ENCODE data around the gene SLC37A1.

The SLC37A1 gene

GRCh38 chr21:42542596-42542995 is 28.9 kb downstream of the SLC37A1 start:
- no peak for DNase-seq
- TF ChIP-seq POLR2A (IDR thresholded peaks at IDR 0.05; ENCODE audit: low read length), result no peak
- no peak for TF ChIP-seq GATA1 (IDR thresholded peaks at IDR 0.05; ENCODE audit: low read depth, low read length)

DNA sequence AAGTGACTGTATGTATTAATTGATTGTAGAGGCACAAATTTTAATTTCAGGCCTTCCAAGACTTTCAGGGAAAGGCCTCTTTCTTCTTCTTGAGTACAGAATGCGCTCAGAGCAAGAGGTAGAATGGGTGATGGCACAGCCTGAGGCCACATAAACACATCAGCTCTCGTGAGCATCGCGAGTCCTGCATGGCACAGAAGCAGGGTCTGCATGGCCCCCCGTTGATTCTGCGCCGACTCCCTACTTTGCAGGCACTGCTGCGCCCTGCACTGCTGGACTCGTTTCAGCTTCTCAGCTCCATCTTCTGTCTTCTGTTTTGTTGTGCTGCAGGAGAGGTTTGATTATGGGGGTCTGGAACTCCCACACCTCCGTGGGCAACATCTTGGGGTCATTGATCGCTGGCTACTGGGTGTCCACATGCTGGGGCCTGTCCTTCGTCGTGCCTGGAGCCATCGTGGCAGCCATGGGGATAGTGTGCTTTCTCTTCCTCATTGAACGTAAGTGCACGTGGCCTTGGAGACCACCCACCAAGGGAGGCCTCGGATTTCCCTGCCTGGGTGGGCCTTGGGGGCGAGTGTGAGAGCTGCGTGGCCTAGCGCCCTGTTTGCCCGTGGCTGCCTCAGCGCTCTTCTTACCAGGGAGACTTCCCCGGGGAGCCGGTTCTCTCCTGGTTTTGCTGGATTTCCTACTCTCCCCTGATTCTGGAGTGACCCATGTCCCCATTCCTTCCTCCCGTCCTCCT is 29.6 kb downstream of the SLC37A1 start:
- TF ChIP-seq POLR2A (IDR thresholded peaks at IDR 0.05; ENCODE audit: low read length) (no peak), GATA1 (IDR thresholded peaks at IDR 0.05; ENCODE audit: low read depth, low read length) (no peak)
- no peak for DNase-seq

DNA sequence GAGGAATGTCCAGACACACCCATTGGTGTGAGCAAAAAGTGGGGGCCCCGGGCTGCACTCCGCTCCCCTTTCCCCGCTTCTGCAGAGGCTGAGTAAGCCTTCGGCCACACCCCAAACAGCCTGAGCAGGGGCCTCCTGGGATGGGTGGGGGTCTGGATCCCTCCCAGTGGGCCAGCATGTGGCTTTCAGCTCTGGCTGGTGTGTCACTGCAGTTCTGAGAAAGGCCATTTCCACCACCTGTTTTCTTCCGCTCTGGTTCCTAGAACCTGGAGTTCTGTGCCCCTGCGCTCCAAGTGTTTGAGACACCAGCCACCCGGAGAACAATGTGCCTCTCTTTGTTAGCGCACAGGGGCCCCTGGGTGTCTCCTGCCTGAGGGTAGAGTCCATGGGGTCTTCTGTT is 30.9 kb downstream of the SLC37A1 start:
- DNase-seq, result peak; percentile 24 to 31
- TF ChIP-seq POLR2A (IDR thresholded peaks at IDR 0.05; ENCODE audit: low read length) (no peak), GATA1 (IDR thresholded peaks at IDR 0.05; ENCODE audit: low read depth, low read length) (no peak)

GRCh38 chr21:42545317-42545716 is 31.7 kb downstream of the SLC37A1 start:
- TF ChIP-seq GATA1 (IDR thresholded peaks at IDR 0.05; ENCODE audit: low read depth, low read length) (no peak), POLR2A (IDR thresholded peaks at IDR 0.05; ENCODE audit: low read length) (no peak)

DNA sequence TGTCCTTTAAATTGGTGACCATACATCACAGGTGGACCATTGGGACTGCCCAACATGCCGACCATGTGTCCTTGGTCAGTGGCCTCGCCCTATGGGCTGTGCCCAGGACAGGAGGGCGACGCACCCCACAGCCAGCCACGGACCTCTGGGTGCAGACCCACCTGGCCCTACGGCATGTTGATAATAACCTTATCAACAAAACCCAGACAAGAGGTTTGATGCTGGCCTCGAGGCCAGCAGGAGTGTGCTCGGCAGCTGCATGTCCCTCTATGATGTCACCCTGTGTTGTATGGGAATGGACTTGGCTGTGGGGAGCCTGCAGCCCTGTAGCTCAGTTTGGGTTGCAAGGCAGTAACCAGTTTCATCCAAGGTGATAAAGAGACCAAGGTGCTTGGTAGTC is 32.1 kb downstream of the SLC37A1 start:
- TF ChIP-seq GATA1 (IDR thresholded peaks at IDR 0.05; ENCODE audit: low read depth, low read length), result no peak
- no peak for TF ChIP-seq POLR2A (IDR thresholded peaks at IDR 0.05; ENCODE audit: low read length)
- peak; percentile 66 to 88 for DNase-seq

More at GRCh38 chr21:42545317-42545716, 31.7 kb downstream of the SLC37A1 start:
- peak in 1 of 2 experiments; percentile 31 for DNase-seq

GRCh38 chr21:42546433-42546832 is 32.8 kb downstream of the SLC37A1 start:
- no peak for DNase-seq
- TF ChIP-seq POLR2A (IDR thresholded peaks at IDR 0.05; ENCODE audit: low read length), result no peak
- no peak for TF ChIP-seq GATA1 (IDR thresholded peaks at IDR 0.05; ENCODE audit: low read depth, low read length)

GRCh38 chr21:42547001-42547905 is 33.6 kb downstream of the SLC37A1 start:
- DNase-seq, result peak; percentile 83 to 95
- peak; percentile 14 for TF ChIP-seq GATA1 (IDR thresholded peaks at IDR 0.05; ENCODE audit: low read depth, low read length)
- TF ChIP-seq POLR2A (IDR thresholded peaks at IDR 0.05; ENCODE audit: low read length), result peak; percentile 89

- TF ChIP-seq POLR2A (IDR thresholded peaks at IDR 0.05; ENCODE audit: low read length) (no peak), GATA1 (IDR thresholded peaks at IDR 0.05; ENCODE audit: low read depth, low read length) (no peak)
- DNase-seq, result no peak
Observed at GRCh38 chr21:42547906-42548365, 34.3 kb downstream of the SLC37A1 start.

GRCh38 chr21:42548687-42549406 is 35.2 kb downstream of the SLC37A1 start:
- no peak for TF ChIP-seq POLR2A (IDR thresholded peaks at IDR 0.05; ENCODE audit: low read length)
- TF ChIP-seq GATA1 (IDR thresholded peaks at IDR 0.05; ENCODE audit: low read depth, low read length), result no peak
- DNase-seq, result no peak

- no peak for TF ChIP-seq POLR2A (IDR thresholded peaks at IDR 0.05; ENCODE audit: low read length)
- DNase-seq, result no peak
Observed at GRCh38 chr21:42550817-42551216, 37.2 kb downstream of the SLC37A1 start.

DNA sequence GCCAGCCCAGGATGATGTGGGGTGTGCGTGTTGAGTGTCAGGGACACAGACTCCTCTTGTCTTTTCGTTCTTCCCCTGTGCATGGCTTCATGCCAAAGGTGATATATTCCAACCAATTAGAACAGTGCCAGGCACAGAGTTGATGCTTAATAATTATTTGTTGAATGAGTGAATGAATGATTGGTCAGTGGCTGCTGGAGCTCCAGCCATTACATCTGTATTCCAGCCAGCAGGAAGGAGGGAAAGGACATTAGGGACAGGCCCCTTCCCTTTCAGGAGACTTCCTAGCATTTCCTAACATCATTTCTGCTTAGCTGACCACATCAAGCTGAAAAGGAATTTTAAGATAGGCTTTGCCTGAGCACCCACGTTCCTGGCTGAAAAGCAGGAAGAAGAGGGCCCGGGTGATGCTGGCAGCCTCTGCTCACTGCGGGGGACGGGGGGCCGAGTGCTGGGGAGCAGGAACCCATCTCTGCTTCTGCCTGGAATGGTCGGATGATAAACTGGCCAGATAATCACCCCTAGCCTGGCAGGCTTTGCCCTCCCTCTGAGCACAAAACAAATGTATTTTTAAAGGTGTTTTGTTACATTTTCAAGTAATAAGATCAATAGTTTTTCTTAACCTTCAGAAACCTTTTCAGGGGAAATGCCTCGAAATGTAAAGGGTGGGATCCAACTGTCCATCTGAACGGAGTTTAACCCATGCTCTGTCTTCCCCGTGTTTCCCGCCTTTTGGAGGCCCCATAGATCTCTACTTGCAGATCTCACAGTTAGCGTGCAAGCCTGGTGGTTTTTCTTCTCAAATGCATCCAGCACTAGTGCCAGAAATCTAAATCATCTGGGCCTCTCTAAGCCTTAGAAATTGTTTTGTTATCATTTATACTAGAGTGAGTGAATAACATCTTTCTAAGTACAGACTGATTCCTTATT is 39.0 kb downstream of the SLC37A1 start:
- no peak for DNase-seq
- TF ChIP-seq GATA1 (IDR thresholded peaks at IDR 0.05; ENCODE audit: low read depth, low read length) (no peak), POLR2A (IDR thresholded peaks at IDR 0.05; ENCODE audit: low read length) (no peak)

GRCh38 chr21:42553435-42553834 is 39.8 kb downstream of the SLC37A1 start:
- no peak for TF ChIP-seq GATA1 (IDR thresholded peaks at IDR 0.05; ENCODE audit: low read depth, low read length)
- TF ChIP-seq POLR2A (IDR thresholded peaks at IDR 0.05; ENCODE audit: low read length), result no peak
- DNase-seq, result no peak

Measured in erythroblast (primary cell).